ENCODE data around the gene RGS7. TPM values are rescaled to one million over a fixed set of nuclear protein-coding genes. Genes with fewer than 3 reads are reported as not detected.

RGS7 gene
- total and polyA plus RNA-seq, 2 of the 4 experiments (the other 2 are of a cell fraction), result 0.58 to 0.72 TPM

DNA sequence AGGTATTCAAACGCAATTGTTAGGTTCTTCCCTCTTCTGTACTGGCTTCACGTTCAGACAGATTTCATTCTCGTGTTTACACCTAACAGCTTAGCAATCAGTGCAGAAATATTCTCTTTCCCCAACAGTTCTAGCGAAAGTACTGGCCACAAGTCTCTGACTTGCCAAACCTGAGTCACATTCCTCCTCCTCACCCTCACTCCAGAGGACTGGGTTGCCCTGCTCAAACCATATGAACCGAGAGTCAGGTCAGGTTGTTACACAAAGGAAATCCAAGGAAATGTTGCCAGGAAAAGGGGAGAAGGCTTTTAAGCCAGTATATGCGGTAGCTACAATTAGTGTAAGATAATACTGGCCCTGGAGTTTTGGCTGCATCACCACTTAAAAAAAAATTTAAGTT is 282.5 kb downstream of the RGS7 start:
- H4K20me1 ChIP-seq (ENCODE audit: insufficient read depth, low read length), result no peaks in the 10 kb centered on the region
- no peak overlapping the region for H4K8ac ChIP-seq (ENCODE audit: low read depth in 2 of 2, low read length in 2 of 2)
- peaks cover 14% of the 10 kb centered on the region for H3K9me3 ChIP-seq (ENCODE audit: control insufficient read depth, insufficient read depth, low read length)
- no peak overlapping the region for H3K4ac ChIP-seq (ENCODE audit: low read depth, low read length)
- H4K91ac ChIP-seq (ENCODE audit: insufficient read depth, low read depth, low read length), result no peak overlapping the region
- H3K9ac ChIP-seq (ENCODE audit: low read depth, low read length), result no peak overlapping the region
- H2AK9ac ChIP-seq (replicated peaks; ENCODE audit: low read depth, low read length, poor library complexity), result no peak overlapping the region
- no peak overlapping the region for H3K14ac ChIP-seq (replicated peaks; ENCODE audit: low read depth, low read length)
- dilution Hi-C loops (cut with HindIII; ENCODE audit: low sequenced_read_pairs, unreplicated experiment) (no loop called here), in situ Hi-C loops (cut with MboI; ENCODE audit: low sequenced_read_pairs) (no loop called here), intact Hi-C loops (cut with micrococcal nuclease) (no loop called here)
- DNase-seq (no peak), ATAC-seq (ENCODE audit: low read depth) (no peak)
- H3K18ac ChIP-seq (ENCODE audit: low read depth, low read length), result no peak overlapping the region
- no peak overlapping the region for H2BK20ac ChIP-seq (ENCODE audit: low read depth, low read length)
- TF ChIP-seq CHD1 (IDR thresholded peaks at IDR 0.05; ENCODE audit: low read depth, low read length), result no peak
- no peak overlapping the region for H3K4me3 ChIP-seq (ENCODE audit: insufficient read depth, low read depth, low read length)
- ChIA-PET POLR2A (ENCODE audit: unreplicated experiment) (no interaction called here), CTCF (no interaction called here)
- H2AK5ac ChIP-seq (ENCODE audit: low read depth, low read length), result no peak overlapping the region
- H3K27ac ChIP-seq (ENCODE audit: insufficient read depth, low read length), result no peak overlapping the region
- no peak overlapping the region for H3K4me2 ChIP-seq (ENCODE audit: low read depth, low read length)
- no TSS peak for BruUV-seq (replicated peaks)
- no peaks in the 10 kb centered on the region for H3K9me1 ChIP-seq (ENCODE audit: insufficient read depth, low read length)
- H4K5ac ChIP-seq (ENCODE audit: low read depth, low read length), result no peak overlapping the region
- WGBS, 2 experiments (ENCODE audit: extremely low coverage in 2 of 2, insufficient read length in 1 of 2), result 21% methylated on average over 3 of the region's 6 CpGs; no CpG with 5 or more reads in 1 of the 2 experiments
- H3K23ac ChIP-seq (ENCODE audit: low read depth, low read length), result no peak overlapping the region
- H3K4me1 ChIP-seq (ENCODE audit: control insufficient read depth, insufficient read depth, low read length), result no peaks in the 10 kb centered on the region
- H2BK15ac ChIP-seq (ENCODE audit: low read depth, low read length), result no peak overlapping the region
- H2BK5ac ChIP-seq (ENCODE audit: low read depth, low read length, poor library complexity, severe bottlenecking), result no peak overlapping the region
- no peak overlapping the region for H2BK120ac ChIP-seq (ENCODE audit: low read depth, low read length)
- H3K56ac ChIP-seq (ENCODE audit: extremely low read depth, insufficient read depth, low read length), result no peak overlapping the region
- H2AFZ ChIP-seq (replicated peaks; ENCODE audit: low read length, poor library complexity), result no peak overlapping the region
- H3K36me3 ChIP-seq (ENCODE audit: control insufficient read depth, insufficient read depth, low read length), result no peaks in the 10 kb centered on the region
- no peaks in the 10 kb centered on the region for H3K27me3 ChIP-seq (ENCODE audit: control insufficient read depth, insufficient read depth, low read length)
- H3K79me1 ChIP-seq (ENCODE audit: low read depth in 1 of 2, low read length in 2 of 2), result no peaks in the 10 kb centered on the region

Data from IMR-90 (cell line).